Pancreas (tissue), 10 donors: ENCODE data around the gene LTBP1. TPM values are rescaled to one million over a fixed set of nuclear protein-coding genes. Genes with fewer than 3 reads are reported as not detected.

Experiments
- ATAC-seq, 4 donors: fragments of 200-7000 bp; cut with Tn5 transposase; one replicate each; pipeline versions ENCODE4 v1.8.0 to v1.9.1; 2020; ENCODE audit warnings: mild to moderate bottlenecking in 4 of 4, moderate library complexity in 4 of 4
- DNase-seq, 6 donors: peaks; one replicate each; pipeline ENCODE4 v3.0.0-alpha.2; 2020
- FAIRE-seq: peaks from 2 replicates; lab custom pipeline; 2012; peaks lifted over from hg19 to GRCh38; lab: Jason Lieb, UNC
- H3K27ac ChIP-seq, 4 donors: fragments of 200-600 bp; sonication (generic); 1 replicate in 3 of 4; 2 replicates in 1 of 4; pipeline versions ENCODE4 v1.5.0 to v1.8.0; 2020
- H3K27me3 ChIP-seq, 4 donors: fragments of 200-600 bp; one replicate each; pipeline ENCODE4 v1.8.0; 2021
- H3K36me3 ChIP-seq, 3 donors: fragments of 200-600 bp; sonication (generic) in 1 of 3; one replicate each; pipeline versions ENCODE4 v1.5.0 to v1.8.0; 2020 to 2021
- H3K4me1 ChIP-seq, 3 donors: fragments of 200-600 bp; one replicate each; pipeline ENCODE4 v1.8.0; 2021
- H3K4me3 ChIP-seq, 4 donors: fragments of 200-600 bp; sonication (generic) in 2 of 4; one replicate each; pipeline versions ENCODE4 v1.5.0 to v1.8.0; 2020 to 2021
- H3K9me3 ChIP-seq, 4 donors: fragments of 200-600 bp; one replicate each; pipeline ENCODE4 v1.8.0; 2021
- WGBS, 2 donors: extraction: QIAGEN DNeasy Blood & Tissue Kit; methylation state at CpG; one replicate each; pipeline ENCODE4 v1.1.7; 2013; 5-methylcytosine and 5-hydroxymethylcytosine counted together
- intact Hi-C, 3 donors: fragments of 100-400 bp; cut with DNase I; formaldehyde crosslinking; loops; one replicate each; pipeline versions ENCODE4 v1.11.1 to v1.14.2; 2022
- polyA plus RNA-seq, 2 donors: library from polyadenylated mRNA; stranded (reverse); fragments of 200-250 nt; gene quantifications; one replicate each; pipeline ENCODE4 v1.2.3, GENCODE V29; 2013
- total RNA-seq, 6 donors: library from RNA; stranded (reverse); fragmentation: NEBNext Ultra II Directional in 4 of 6; extraction: Animal tissue kit (Norgen Biotek cat#: 25700) in 4 of 6; gene quantifications; one replicate each; pipeline versions ENCODE4 v1.2.1 to v1.2.4, GENCODE V29; 2021 to 2023
- TF ChIP-seq, protein P1 (sequence below), 4 donors: fragments of 200-600 bp; sonication (generic) in 3 of 4; IDR thresholded peaks; one replicate each; pipeline versions ENCODE4 v1.5.0 to v1.8.0; 2021; ENCODE audit warnings: antibody characterized with exemption in 4 of 4
- donor health status: healthy with polysubstance abuse.
- donor health status: DM: no; HTN: no; CAD: no; lungs with moderate emphysema.
- donor health status: DM: no; HTN: no; CAD: no.
- donor health status: control.
- donor health status: control.
- donor health status: Bipolar disorder and iron deficiency.
- donor health status: DM: yes; HTN: yes; CAD: no.
- donor health status: DM: no; HTN: no; CAD: no.
- donor health status: DM: no; HTN: no; CAD: no.
- donor health status: DM: yes; HTN: yes; CAD: no.

Gene LTBP1
- total and polyA plus RNA-seq, 8 donors = 0.83 to 21.2 (median 2.6) TPM

DNA sequence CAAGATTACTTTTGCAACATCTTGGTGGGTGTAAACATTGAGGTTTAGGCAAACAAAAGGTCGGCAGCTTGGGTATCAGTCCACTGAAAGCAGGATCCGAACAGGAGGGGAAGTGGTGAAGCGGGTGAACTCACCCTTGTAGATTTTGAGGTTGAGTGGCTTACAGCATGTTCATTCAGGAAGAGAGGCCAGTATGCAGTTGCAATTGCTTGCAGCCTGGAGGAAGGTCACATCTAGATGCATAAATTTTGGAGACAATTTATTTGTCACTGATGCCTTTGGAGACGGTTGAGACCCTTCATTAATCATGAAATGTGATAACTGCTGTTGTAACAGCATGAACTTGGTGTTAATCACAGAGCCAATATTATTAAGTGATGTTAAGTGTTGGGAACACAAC, 131.1 kb downstream of the LTBP1 start:
- no peak for ATAC-seq
- Histone ChIP-seq H3K9me3 (no peaks in the 10 kb centered on the region), H3K36me3 (no peaks in the 10 kb centered on the region), H3K4me1 (peaks cover 0 to 4% (median 0%) of the 10 kb centered on the region in 3 donors), H3K27me3 (no peaks in the 10 kb centered on the region), H3K27ac (no peak overlapping the region), H3K4me3 (no peak overlapping the region)
- intact Hi-C loops = no loop called here
- TF ChIP-seq, protein P1, sequence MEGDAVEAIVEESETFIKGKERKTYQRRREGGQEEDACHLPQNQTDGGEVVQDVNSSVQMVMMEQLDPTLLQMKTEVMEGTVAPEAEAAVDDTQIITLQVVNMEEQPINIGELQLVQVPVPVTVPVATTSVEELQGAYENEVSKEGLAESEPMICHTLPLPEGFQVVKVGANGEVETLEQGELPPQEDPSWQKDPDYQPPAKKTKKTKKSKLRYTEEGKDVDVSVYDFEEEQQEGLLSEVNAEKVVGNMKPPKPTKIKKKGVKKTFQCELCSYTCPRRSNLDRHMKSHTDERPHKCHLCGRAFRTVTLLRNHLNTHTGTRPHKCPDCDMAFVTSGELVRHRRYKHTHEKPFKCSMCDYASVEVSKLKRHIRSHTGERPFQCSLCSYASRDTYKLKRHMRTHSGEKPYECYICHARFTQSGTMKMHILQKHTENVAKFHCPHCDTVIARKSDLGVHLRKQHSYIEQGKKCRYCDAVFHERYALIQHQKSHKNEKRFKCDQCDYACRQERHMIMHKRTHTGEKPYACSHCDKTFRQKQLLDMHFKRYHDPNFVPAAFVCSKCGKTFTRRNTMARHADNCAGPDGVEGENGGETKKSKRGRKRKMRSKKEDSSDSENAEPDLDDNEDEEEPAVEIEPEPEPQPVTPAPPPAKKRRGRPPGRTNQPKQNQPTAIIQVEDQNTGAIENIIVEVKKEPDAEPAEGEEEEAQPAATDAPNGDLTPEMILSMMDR (IDR thresholded peaks at IDR 0.05) = no peak
- WGBS, 2 donors = 50 to 54% methylated on average over 4 of the region's 4 CpGs
- FAIRE-seq = no peak
- no peak for DNase-seq

DNA sequence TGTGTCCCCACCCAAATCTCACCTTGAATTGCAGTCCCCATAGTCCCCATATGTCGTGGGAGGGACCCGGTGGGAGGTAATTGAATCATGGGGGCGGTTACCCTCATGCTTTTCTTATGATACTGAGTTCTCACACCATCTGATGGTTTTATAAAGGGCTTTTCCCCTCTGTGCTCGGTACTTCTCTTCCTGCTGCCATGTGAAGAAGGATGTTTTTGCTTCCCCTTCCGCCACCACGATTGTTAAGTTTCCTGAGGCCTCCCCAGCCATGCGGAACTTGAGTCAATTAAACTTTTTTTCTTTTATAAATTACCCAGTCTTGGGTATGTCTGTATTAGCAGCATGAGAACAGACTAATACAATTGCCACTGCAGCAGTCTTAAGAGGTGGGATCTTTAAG, 134.9 kb downstream of the LTBP1 start:
- no peak overlapping the region for H3K27ac ChIP-seq
- intact Hi-C loops = no loop called here
- H3K27me3 ChIP-seq = no peaks in the 10 kb centered on the region
- TF ChIP-seq, protein P1 (IDR thresholded peaks at IDR 0.05) = no peak
- no peaks in the 10 kb centered on the region for H3K4me1 ChIP-seq
- no peak for DNase-seq
- H3K9me3 ChIP-seq = no peaks in the 10 kb centered on the region
- no peak overlapping the region for H3K4me3 ChIP-seq
- 86 to 90% methylated on average over 6 to 7 of the region's 7 CpGs for WGBS, 2 donors
- FAIRE-seq = no peak
- ATAC-seq = no peak
- no peaks in the 10 kb centered on the region for H3K36me3 ChIP-seq

DNA sequence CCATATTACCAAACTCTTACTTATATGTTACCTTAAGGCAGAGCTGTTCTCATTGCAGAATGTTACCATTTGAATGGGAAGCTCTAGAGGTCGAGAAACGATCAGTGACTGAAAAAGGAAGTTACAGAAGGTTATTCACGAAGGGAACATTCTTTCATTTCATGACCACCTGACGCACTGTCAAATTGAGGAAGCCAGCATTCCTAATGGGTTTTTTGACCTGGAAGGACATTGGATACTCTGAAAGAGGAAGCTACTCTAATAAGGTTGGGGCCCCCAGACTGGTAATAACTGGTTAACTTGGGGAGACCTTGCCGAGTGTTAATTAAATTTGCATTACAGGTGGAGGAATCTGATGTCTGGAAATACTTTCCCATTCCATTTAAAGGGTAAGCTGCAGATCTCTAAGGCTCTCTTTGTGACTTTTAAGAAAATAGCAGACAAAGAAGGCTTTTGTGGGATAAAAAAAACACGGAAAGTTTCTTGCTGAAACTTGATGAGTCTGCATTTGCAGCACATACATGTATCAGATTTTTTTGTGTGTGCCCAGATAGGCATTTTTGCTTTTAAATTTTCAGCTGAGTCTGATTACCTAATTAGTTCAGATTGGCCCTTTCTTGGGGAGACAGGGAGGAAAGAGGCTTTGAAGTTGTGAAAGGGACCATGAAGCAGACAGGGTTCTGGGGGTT, 137.1 kb downstream of the LTBP1 start:
- H3K9me3 ChIP-seq = no peaks in the 10 kb centered on the region
- intact Hi-C loops = no loop called here
- no peaks in the 10 kb centered on the region for H3K36me3 ChIP-seq
- H3K4me1 ChIP-seq = no peaks in the 10 kb centered on the region
- H3K27me3 ChIP-seq = no peaks in the 10 kb centered on the region
- 73 to 74% methylated on average over 6 of the region's 6 CpGs for WGBS, 2 donors
- no peak overlapping the region for H3K27ac ChIP-seq
- DNase-seq (no peak), ATAC-seq (no peak), FAIRE-seq (no peak)
- TF ChIP-seq, protein P1 (IDR thresholded peaks at IDR 0.05) = no peak
- H3K4me3 ChIP-seq = no peak overlapping the region

DNA sequence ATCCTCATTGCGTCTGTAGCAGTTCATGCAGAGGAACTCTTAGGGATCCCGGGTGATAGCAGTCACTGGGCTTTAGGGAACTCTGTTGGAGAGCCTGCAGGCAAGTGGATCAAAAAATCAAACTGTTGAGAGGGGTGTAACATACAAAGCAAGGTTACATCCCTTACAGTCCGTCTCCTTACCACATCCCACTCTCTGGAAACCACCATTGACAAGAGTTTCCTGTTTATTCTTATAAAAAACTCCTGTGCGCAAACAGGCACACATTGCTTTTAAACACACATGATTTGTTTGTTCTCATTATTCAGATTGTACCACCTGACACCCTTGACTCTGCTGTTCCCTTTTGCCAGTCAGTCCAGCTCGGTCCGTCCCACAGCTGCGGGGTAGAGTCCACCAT, 137.7 kb downstream of the LTBP1 start:
- intact Hi-C loops = no loop called here

GRCh38 chr2:33085646-33086045, 138.9 kb downstream of the LTBP1 start:
- intact Hi-C loops = no loop called here
- Histone ChIP-seq H3K27ac (peak overlapping the region in 2 of 4 donors; percentile 44 to 54), H3K9me3 (no peaks in the 10 kb centered on the region), H3K27me3 (no peaks in the 10 kb centered on the region), H3K4me1 (no peaks in the 10 kb centered on the region), H3K36me3 (no peaks in the 10 kb centered on the region), H3K4me3 (no peak overlapping the region)
- ATAC-seq (no peak), DNase-seq (no peak), FAIRE-seq (no peak)
- TF ChIP-seq, protein P1 (IDR thresholded peaks at IDR 0.05) = no peak
- 93 to 96% methylated on average over 1 of the region's 1 CpG for WGBS, 2 donors

More for the DNA sequence above, 137.7 kb downstream of the LTBP1 start:
- ATAC-seq (no peak), DNase-seq (no peak), FAIRE-seq (no peak)
- TF ChIP-seq, protein P1 (IDR thresholded peaks at IDR 0.05) = no peak
- no peaks in the 10 kb centered on the region for H3K36me3 ChIP-seq
- H3K4me3 ChIP-seq = no peak overlapping the region
- 86 to 87% methylated on average over 7 of the region's 7 CpGs for WGBS, 2 donors
- no peaks in the 10 kb centered on the region for H3K27me3 ChIP-seq
- no peak overlapping the region for H3K27ac ChIP-seq
- no peaks in the 10 kb centered on the region for H3K9me3 ChIP-seq
- H3K4me1 ChIP-seq = no peaks in the 10 kb centered on the region
